Measurements from ENCODE around the gene SPDEF. TPM values are rescaled to one million over a fixed set of nuclear protein-coding genes. Genes with fewer than 3 reads are reported as not detected.
A peak's percentile ranks its signal among the peaks of the same experiment; 100 is the strongest.

SPDEF gene
- total and polyA plus RNA-seq, 7 donors, result 0.71 to 101 (median 67.4) TPM; not detected in 3

DNA sequence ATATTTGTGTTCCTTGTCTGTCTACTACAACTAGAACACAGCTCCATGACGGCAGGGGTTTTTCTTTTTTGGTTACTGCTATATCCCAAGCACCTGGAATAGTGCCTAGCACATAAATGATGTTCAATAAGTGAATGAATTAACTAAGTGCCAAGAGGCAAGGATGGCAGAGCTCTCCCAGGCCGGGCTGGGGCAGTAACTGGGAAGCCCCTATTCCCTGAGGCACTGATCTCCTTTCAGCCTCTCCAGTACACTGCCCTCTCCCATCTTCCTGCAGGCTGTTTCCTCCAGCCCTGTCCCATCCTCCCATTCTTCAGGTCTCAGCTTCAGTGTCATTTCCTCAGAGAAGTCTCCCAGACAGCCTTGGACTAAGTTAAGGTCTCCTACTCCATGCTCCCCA is 29.0 kb upstream of the SPDEF start:
- Histone ChIP-seq H3K9me3 (no peaks in the 10 kb centered on the region), H3K36me3 (peaks cover 0 to 33% (median 9%) of the 10 kb centered on the region in 4 donors), H3K27me3 (no peaks in the 10 kb centered on the region), H3K27ac (peak overlapping the region in 1 of 4 donors; percentile 1), H3K4me3 (no peak overlapping the region), H3K4me1 (peaks cover 0 to 4% (median 0%) of the 10 kb centered on the region in 4 donors)
- TF ChIP-seq, protein P1, sequence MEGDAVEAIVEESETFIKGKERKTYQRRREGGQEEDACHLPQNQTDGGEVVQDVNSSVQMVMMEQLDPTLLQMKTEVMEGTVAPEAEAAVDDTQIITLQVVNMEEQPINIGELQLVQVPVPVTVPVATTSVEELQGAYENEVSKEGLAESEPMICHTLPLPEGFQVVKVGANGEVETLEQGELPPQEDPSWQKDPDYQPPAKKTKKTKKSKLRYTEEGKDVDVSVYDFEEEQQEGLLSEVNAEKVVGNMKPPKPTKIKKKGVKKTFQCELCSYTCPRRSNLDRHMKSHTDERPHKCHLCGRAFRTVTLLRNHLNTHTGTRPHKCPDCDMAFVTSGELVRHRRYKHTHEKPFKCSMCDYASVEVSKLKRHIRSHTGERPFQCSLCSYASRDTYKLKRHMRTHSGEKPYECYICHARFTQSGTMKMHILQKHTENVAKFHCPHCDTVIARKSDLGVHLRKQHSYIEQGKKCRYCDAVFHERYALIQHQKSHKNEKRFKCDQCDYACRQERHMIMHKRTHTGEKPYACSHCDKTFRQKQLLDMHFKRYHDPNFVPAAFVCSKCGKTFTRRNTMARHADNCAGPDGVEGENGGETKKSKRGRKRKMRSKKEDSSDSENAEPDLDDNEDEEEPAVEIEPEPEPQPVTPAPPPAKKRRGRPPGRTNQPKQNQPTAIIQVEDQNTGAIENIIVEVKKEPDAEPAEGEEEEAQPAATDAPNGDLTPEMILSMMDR (IDR thresholded peaks at IDR 0.05), result no peak
- no peak for TF ChIP-seq POLR2AphosphoS5 (IDR thresholded peaks at IDR 0.05)
- no peak for TF ChIP-seq EP300 (IDR thresholded peaks at IDR 0.05)
- no peak for TF ChIP-seq POLR2A (IDR thresholded peaks at IDR 0.05)
- intact Hi-C loops (cut with DNase I), result no loop called here
- DNase-seq, result no peak
- 89 to 93% methylated on average over 2 of the region's 2 CpGs for WGBS, 2 donors

GRCh38 chr6:34584694-34585093 is 28.6 kb upstream of the SPDEF start:
- Histone ChIP-seq H3K27ac (no peak overlapping the region), H3K27me3 (no peaks in the 10 kb centered on the region), H3K9me3 (no peaks in the 10 kb centered on the region), H3K36me3 (peaks cover 0 to 29% (median 8%) of the 10 kb centered on the region in 4 donors), H3K4me3 (no peak overlapping the region), H3K4me1 (peaks cover 0 to 4% (median 0%) of the 10 kb centered on the region in 4 donors)
- no peak for DNase-seq
- intact Hi-C loops (cut with DNase I), result no loop called here
- WGBS, 2 donors, result 95 to 96% methylated on average over 9 of the region's 9 CpGs
- TF ChIP-seq POLR2AphosphoS5 (IDR thresholded peaks at IDR 0.05) (no peak), POLR2A (IDR thresholded peaks at IDR 0.05) (no peak), EP300 (IDR thresholded peaks at IDR 0.05) (no peak)
- TF ChIP-seq, protein P1 (IDR thresholded peaks at IDR 0.05), result no peak

DNA sequence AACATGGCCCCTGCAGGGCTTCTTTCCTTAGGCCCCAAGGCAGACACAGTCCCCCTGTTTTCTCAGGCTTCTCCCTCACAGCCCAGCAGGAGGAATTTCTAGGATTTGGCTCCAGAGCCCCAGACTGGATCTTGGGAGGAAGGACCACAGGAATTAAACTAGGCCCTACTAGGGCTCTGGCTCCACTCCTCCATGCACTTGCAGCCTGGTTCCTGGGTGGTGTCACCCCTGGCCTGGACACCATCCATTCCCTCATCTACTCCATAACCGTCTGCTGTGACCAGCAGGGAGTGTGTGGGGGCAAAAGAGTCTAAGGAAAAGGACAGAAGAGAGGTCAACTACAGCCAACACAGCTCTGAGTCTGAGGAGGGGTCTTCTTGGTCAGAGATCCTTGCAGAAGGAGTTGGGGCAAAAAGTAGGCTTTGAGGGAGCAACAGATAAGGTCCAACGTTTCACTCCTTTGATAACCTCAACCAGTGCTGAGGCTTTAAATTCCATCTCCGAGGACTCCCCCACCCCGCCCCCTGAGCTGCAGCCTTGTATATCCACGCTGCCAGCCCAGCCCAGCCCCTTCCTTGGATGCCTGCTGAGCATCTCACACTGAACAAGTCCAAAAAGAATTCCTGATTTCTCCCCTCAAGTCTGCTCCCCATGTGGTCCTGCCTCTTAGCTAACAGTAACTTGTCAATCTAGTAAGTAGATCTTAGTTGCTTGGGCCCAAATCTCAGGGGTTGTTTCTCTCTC is 27.9 kb upstream of the SPDEF start:
- TF ChIP-seq POLR2A (IDR thresholded peaks at IDR 0.05) (no peak), POLR2AphosphoS5 (IDR thresholded peaks at IDR 0.05) (no peak), EP300 (IDR thresholded peaks at IDR 0.05) (no peak)
- TF ChIP-seq, protein P1 (IDR thresholded peaks at IDR 0.05), result no peak
- no peak for DNase-seq
- Histone ChIP-seq H3K9me3 (no peaks in the 10 kb centered on the region), H3K4me3 (no peak overlapping the region), H3K36me3 (peaks cover 0 to 22% (median 5%) of the 10 kb centered on the region in 4 donors), H3K27ac (no peak overlapping the region), H3K27me3 (no peaks in the 10 kb centered on the region), H3K4me1 (peaks cover 0 to 4% (median 0%) of the 10 kb centered on the region in 4 donors)
- WGBS, 2 donors, result 85 to 91% methylated on average over 5 of the region's 5 CpGs
- intact Hi-C loops (cut with DNase I), result no loop called here

- intact Hi-C loops (cut with DNase I), result no loop called here
- WGBS, 2 donors, result 89 to 96% methylated on average over 6 of the region's 6 CpGs
- TF ChIP-seq POLR2A (IDR thresholded peaks at IDR 0.05) (no peak), EP300 (IDR thresholded peaks at IDR 0.05) (no peak), POLR2AphosphoS5 (IDR thresholded peaks at IDR 0.05) (no peak)
- TF ChIP-seq, protein P1 (IDR thresholded peaks at IDR 0.05), result no peak
- no peak for DNase-seq
- H3K36me3 ChIP-seq, result peaks cover 0 to 17% (median 2%) of the 10 kb centered on the region in 4 donors
- H3K4me1 ChIP-seq, result peaks cover 0 to 4% (median 0%) of the 10 kb centered on the region in 4 donors
- H3K27me3 ChIP-seq, result no peaks in the 10 kb centered on the region
- no peak overlapping the region for H3K4me3 ChIP-seq
- H3K9me3 ChIP-seq, result no peaks in the 10 kb centered on the region
- H3K27ac ChIP-seq, result no peak overlapping the region
These were observed 27.3 kb upstream of the SPDEF start for GRCh38 chr6:34583461-34583860.

All from sigmoid colon (tissue), 7 donors.